GM21381 (cell line): ENCODE results near the gene AUP1.
A peak's percentile ranks its signal among the peaks of the same experiment; 100 is the strongest.
"Not testable (repeated sequence)": the region's sequence is repeated elsewhere in the genome, so short reads cannot be mapped to it uniquely, and the experiment has no call there.

Source experiments
- ATAC-seq: cut with Tn5 transposase; IDR thresholded peaks from one replicate; pipeline ENCODE4 v1.9.1; 2021; ENCODE audit warnings: mild to moderate bottlenecking, moderate library complexity; ENCODE audit not compliant: unreplicated experiment

Gene AUP1, protein sequence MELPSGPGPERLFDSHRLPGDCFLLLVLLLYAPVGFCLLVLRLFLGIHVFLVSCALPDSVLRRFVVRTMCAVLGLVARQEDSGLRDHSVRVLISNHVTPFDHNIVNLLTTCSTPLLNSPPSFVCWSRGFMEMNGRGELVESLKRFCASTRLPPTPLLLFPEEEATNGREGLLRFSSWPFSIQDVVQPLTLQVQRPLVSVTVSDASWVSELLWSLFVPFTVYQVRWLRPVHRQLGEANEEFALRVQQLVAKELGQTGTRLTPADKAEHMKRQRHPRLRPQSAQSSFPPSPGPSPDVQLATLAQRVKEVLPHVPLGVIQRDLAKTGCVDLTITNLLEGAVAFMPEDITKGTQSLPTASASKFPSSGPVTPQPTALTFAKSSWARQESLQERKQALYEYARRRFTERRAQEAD

DNA sequence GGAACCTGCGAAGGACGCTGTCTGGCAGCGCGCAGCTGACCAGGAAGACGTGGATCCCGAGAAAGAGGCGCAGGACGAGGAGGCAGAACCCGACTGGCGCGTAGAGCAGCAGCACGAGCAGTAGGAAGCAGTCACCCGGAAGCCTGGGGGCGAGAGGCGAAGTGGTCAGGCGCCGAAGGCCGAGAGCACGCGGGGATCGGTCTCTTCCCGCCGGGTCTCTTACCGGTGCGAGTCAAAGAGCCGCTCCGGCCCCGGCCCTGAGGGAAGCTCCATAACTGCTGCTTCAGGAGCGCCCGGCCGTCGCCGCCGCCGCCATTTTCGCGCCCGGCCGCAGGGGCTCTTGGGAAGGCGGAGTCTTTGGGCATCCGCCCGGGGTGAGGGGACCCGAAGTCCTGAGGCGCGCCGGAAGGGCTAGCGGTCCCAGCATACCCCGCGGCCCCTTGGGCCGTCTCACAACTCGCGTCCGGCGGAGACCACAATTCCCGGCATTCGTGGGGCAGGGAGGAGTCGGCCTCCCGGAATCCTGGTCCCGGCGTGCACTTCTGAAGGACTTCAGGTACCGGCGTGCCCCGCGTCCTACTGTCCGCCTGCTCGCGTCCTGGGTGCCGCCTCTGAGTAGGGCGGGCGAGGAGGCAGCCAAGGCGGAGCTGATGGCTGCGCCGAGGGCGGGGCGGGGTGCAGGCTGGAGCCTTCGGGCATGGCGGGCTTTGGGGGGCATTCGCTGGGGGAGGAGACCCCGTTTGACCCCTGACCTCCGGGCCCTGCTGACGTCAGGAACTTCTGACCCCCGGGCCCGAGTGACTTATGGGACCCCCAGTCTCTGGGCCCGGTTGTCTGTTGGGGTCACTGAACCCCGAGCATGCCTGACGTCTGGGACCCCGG is at the start of gene AUP1, which contains the start of gene HTRA2:
TSS of gene AUP1 (minus strand) at position 350 of the 882 bp plus-strand sequence. CDS start at position 273, 77 bp downstream.
TSS of gene HTRA2 (plus strand) at position 577 of the 882 bp plus-strand sequence. CDS start at position 651, 74 bp downstream.
- peak; percentile 80 for ATAC-seq

DNA sequence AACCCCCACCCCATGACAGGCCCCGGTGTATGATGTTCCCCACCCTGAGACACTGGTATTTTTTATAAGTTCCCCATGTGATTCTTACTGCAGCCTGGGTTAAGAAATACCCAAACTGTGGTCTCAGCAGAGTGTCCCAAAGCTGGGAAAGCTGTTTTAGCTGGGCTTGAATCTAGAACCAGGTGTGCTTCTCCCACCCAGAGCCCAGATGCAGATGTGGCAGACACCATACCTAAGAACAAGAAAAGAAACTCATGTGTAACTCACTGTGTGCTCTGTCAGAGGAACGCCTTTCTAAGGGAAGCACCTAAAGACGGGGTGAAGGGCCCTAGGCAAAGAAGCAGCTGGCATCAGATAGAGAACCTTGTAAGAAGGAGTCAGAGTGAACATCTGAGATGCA is 48.9 kb upstream of the AUP1 start:
- ATAC-seq, result no peak

DNA sequence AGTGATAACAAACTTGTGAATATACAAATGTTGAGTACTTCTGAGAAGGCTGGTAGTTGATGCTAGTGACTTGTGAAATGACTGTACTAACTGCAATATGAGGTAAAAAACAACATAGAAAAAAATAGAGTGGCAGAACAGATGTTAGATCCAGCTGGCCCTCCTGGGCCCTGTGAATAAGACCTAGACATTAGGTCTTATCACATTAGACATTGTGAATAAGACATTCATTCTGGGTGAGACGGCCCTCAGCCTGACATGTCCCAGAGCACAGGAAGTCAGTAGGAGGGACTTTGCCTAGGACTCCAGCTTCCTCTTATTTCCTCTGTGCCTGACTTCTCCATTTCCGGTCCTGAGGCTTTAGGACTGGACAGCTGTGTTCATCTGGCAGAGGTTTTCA is 47.9 kb upstream of the AUP1 start:
- peak; percentile 31 for ATAC-seq

DNA sequence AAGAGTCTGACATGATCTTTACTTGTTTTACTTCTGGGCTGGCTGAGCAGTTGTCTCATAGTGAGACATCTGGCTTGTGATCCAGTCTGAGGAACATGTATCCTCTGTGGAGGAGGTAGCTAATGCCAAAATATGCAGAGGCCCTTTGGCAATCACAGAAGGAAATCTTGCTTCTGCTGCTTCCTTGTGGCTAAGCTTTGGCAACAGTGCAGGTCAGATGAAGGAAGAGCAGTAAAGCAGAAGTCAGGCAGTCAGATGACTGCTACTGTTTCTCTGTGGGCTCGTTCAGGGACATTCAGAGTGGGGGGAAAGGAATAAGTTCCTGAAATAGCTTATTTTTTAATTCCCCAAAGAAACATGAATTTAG is 47.3 kb upstream of the AUP1 start:
- ATAC-seq, result no peak

DNA sequence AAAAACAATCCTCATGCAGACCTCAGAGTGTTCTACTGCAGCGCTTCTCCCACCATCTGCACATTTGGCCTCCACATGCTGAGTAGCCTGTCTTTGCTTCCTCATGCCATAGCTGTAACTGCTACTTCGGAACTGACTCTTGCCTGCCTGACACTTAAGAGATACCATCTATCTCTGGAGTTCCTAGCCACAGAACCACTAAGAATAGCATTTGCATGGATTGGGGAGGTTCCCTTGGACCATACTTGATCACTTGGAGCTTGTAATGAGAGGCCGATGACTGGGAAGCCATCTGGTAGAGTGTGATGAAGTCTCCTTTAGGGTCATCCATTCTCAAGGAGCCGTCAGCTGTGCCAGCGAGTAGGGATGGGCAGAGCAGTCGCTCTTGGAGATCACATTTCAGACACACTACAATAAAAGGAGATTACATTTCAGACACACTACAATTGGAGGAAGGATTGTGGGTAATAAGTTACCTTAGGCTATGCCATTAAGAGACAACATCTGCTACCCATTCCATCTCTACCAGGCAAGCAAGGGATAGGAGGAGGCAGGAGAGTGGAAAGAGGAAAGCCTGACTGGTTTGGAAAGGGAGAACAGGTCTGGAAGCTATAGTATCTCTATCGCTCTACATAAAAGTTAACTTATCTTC is 46.8 kb upstream of the AUP1 start:
- no peak for ATAC-seq

DNA sequence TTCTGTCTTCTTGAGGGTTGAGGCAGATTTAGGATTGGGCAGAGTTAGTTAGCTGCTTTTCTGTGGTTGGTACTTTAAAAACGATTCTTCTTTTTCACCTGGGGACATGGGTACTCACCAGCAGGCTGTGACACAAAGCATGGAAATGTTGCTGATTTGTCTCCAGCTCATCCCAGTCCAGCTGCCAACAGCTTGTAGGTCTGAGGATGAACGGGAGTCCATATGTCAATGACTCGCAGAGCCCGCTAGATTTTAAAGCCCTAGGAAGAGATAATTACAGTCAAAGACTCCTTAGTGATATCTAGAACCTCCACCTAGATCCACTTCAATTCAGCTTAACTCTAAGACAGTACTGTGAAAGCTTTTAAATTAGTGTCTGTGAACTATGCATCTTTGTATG is 45.8 kb upstream of the AUP1 start:
- no peak for ATAC-seq

DNA sequence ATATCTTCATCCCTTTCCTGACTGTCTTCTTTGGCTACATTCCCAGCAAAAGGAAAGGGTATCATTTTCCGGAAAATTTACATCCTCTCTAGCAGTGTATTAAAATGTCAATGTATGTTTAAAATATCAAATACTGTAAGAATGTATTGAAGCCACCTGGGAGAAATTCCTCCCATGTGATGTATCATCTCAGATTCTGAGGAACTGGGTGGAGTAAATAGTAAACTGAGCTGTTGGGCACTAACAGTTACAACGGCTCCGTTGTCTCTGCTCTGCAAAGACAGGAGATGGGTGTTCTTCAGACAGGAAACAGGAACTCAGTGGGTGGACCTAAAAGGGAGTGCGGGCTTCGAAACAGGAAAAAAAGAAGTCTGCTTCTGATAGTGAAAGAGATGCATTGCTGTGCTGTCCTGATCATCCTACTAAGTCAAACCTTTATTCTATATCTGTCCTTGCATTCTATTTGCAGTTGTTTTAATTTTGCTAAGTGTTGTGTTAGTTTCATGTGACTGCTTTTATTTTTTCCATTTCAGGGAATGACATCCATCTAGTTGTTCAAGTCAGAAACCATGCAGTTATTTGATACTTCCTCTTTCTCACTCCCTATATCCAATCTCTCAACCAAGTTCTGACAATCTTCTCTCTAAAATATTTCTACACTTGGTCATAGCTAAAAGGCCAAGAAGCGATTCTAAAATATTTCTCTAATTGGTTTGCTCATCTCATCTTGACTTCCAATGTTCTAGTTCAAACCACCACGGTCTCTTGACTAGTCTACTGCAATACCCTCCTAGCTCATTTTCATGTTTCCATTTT is 44.4 kb upstream of the AUP1 start:
- ATAC-seq, result peak; percentile 48

DNA sequence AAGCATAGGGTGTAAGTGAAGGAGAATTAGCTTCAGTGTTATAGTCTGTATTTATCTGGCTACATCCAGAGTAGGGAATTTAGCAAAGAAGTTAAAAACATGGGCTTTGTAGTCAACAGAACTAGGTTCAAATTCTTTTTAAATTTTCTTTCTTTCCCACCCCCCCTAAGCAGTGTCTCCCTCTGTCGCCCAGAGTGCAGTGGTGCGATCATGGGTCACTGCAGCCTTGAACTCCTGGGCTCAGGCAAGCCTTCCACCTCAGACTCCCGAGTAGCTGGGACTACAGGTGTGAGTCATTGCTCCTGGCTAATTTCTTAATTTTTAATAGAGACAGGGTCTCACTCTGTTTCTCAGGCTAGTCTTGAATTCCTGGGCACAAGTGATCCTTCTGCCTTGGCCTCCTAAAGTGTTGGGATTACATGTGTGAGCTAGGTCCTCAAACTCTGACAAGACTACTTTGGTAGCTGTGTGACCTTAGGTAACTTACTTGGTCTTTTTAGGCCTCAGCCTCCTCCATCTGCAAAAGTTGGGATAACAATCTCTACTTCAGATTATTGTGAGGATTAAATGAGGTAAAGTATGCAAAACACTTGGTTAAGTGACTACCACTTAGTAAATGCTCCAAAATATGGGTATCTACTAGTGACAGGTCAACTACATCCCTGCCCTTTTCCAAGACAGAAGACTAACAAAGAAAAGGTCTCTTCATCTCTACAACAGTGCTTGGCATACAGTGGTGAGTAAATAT is 42.8 kb upstream of the AUP1 start:
- no peak for ATAC-seq

DNA sequence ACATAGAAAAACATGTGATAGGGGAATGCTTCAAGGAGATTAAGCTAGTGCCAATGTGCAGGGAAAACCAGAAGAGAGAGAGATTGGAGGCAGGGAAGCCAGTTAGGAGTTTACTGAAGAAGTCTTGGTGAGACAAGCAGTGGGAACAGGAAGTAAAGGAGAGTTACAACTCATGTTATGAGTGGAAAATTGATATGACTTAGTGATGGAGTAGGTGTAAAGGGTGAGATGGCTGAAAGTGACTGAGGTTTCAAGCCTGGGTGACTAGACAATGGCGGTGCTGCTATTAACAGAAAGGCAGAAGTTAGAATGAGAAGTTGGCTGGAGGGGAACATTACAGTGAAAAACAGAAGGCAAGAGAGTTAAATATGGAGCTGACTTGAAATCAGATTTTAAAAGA is 41.6 kb upstream of the AUP1 start:
- peak; percentile 68 for ATAC-seq

DNA sequence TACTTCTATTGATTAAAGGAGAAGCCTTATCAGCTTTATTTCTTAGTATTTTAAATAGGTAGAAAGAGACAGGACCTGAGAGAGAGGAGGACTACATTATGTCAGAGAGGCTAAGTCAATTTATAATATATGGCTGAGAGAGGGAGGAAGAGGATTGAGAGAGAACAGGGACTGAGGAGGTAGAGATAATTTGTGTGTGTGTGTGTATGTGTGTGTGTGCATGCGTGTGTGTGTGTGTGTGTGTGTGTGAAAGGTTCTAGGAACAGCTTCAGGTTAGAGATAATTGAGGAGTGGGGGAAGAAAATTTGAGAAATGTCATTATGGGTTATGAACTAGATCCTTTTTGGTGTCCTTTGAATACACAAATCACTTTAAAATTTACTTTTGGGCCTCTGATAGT is 40.2 kb upstream of the AUP1 start:
- no peak for ATAC-seq

DNA sequence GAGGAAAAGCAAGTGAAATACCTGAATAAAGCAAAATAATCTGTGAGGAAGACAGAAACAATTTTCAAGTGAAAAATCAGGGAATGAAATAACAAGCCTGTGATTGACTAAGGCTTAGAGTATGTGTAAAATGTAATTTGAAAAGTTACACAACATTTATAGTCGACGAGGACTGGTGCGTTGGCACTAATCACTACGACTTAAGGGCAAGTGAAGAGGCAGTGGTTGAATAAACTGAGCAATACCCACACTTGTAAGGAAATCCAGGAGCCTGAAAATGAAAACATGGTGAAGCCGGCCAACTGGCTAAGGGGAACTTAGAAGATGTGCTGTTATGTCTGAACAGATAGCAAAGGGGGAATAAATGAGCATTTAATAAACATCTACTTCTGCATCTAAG is 38.4 kb upstream of the AUP1 start:
- no peak for ATAC-seq

DNA sequence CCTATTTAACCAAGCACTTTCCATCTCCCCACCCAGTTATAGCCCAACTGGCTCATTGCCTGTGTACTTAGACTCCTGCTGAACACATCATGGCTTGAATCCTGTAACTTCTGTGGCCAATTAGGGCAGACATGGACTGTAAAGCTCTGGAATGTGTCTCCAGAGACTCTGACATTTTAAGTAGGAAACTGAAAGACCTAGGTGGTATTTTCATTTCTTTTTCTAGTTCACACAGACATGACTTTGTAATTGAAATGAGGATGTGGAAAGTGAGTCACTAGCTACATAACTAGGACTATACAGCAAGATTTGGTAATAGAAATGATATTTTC is 37.2 kb upstream of the AUP1 start:
- ATAC-seq, result no peak

DNA sequence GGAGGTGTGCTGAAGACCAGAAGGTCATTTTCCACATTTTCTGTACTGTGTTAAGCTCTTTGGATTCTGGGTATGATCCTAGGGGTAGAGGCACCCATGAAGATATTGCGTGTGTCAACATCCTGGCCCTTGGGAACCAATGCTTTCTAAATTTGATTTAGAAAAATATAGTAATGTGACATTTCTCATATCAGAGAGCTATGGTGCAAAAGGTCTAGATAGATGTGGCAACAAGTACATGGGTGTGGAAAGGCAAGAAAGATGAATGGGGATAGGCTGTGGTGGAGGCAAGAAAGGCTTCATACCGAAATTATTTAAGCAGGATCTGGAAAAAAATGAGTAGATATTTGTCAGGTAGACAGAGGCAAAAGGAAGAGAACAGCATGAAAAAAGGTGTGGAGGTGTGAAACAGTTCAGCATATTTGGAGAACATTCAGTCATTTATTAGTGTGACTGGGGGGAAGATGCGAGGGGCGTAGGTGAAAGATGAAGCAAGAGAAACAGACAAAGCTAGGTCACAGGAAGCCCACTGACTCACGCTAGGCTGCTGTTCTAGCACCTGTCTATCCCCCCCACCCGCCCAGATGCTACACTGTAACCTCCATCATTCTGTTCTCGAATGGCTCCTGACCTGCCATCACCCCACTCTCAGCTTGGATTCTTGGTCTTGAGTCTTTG is 36.7 kb upstream of the AUP1 start:
- ATAC-seq, result no peak

DNA sequence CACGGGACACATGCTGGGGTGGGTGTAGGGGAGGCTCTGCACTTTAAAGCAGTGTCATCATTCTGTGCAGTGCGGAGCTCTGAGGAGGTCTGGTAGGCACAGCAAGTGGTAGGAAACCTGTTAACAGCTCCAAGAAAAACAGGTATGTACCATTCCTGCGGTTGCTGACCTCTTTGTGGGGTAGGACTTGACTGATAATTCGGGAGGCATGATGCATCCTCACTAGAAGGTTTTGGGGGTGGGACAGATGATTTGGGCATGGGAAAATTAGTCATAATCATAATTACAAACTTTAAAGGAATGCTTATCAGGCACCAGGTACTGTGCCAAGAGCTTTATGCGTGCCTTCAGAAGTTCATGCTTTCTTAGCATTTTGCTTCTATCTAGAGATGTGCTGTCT is 34.7 kb upstream of the AUP1 start:
- ATAC-seq, result no peak

DNA sequence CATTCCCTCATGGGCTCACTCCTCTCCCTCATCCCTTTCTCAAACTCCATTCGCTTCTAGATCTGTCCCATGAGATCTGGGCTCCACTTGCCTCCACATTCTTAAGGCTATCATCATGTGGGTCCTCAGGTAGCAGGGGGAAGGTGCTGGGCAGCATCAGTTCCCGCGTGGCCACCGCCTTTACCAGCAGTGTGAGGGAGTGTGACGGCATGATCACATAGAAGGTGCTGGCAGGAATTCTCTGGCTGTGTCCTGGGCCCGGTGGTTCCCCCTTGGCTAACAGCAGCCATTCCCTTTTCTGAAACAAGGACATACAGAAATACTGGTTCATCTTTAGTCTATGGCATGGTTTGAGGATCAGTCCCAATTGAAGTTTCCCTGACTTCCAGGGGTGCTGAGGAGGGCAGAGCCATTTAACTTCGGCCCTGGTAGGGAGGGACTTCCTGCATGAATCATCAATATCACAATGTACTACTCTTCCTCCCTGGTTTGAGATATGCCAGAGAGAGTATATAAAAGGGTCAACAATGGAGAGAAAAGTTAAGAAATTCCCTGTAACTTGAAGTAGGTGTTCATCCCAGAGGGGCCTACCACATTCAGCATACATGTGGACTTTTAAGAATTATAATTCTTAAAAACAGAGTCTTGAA is 32.7 kb upstream of the AUP1 start:
- no peak for ATAC-seq

DNA sequence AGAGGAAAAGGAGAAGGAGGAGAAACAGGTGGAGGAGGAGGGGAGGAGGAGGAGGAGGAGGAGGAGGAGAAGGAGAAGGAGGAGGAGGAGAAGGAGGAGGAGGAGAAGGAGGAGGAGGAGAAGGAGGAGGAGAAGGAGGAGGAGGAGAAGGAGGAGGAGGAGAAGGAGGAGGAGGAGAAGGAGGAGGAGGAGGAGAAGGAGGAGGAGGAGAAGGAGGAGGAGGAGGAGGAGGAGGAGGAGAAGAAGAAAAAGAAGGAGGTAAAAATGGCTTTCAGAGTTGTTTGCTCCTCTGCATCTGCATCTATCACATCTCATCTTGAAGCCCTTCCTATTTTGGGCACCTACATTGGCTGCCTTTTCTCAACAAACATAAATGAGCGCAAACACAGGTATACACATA is 31.5 kb upstream of the AUP1 start:
- ATAC-seq, result not testable (repeated sequence)

DNA sequence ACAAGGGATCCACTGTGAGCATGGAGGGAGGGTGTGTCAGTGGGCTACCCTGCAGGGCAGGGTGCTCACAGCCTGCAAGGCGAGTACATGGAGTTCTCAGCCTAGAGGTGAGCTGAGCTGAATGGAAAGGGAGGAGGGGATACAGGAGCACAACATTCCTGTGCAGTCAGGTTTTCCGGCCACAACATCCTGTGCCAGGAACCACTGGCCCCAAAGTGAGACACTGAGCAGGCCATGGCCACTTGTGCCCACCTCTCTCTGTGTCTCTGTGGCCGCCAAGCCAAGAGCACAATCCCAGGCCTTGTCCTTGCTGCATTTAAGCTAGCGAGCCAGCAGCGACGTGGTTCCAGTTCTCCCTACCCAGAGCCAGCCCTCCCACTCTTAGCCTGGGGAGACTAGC is 31.1 kb upstream of the AUP1 start:
- no peak for ATAC-seq

DNA sequence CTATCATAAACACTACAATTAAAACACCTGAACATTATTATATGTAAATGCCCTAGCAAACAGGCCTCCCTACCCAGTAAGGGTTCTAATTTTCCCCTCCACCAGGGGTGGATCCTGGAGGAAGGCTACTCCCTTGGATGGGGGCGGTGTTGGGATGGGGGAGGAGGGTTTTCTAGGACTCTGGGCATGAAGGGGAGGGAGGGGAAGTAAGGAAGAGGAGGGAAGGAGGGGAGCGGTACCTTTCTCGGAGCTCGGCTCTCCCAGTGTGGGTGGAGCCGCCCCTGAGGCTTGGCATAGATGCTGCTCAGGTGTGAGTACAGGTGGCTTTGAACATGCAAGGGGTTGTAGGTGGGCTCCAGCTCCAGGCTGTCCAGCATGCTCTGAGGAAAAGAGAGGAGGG is 30.4 kb upstream of the AUP1 start:
- no peak for ATAC-seq
